ENCODE measurements around the gene INO80D. TPM values are rescaled to one million over a fixed set of nuclear protein-coding genes. Genes with fewer than 3 reads are reported as not detected.
"Not testable (repeated sequence)": the region's sequence is repeated elsewhere in the genome, so short reads cannot be mapped to it uniquely, and the experiment has no call there.

INO80D gene
- total RNA-seq: 25.4 TPM

GRCh38 chr2:206085742-206086445 lies at the start of gene INO80D:
TSS of gene INO80D (minus strand) at chr2:206086174. CDS start at chr2:206063016, 23,158 bp downstream.
- peak; percentile 78 for DNase-seq

GRCh38 chr2:206127656-206128055 lies 41.7 kb upstream of the INO80D start:
- DNase-seq: no peak

- DNase-seq: no peak
These were observed 39.9 kb upstream of the INO80D start for GRCh38 chr2:206125901-206126300.

- DNase-seq: not testable (repeated sequence)
These were observed 36.6 kb upstream of the INO80D start for GRCh38 chr2:206122569-206122968.

GRCh38 chr2:206116278-206116677 lies 30.3 kb upstream of the INO80D start:
- no peak for DNase-seq

GRCh38 chr2:206115026-206115578 lies 29.1 kb upstream of the INO80D start:
- no peak for DNase-seq

- DNase-seq: no peak
These were observed 27.0 kb upstream of the INO80D start for GRCh38 chr2:206112846-206113547.

GRCh38 chr2:206112108-206112507 lies 26.1 kb upstream of the INO80D start:
- DNase-seq: no peak

GRCh38 chr2:206108713-206109112 lies 22.7 kb upstream of the INO80D start:
- no peak for DNase-seq

GRCh38 chr2:206105541-206105940 lies 19.6 kb upstream of the INO80D start:
- no peak for DNase-seq

- no peak for DNase-seq
These were observed 19.1 kb upstream of the INO80D start for GRCh38 chr2:206105038-206105437.

GRCh38 chr2:206098872-206099271 lies 12.9 kb upstream of the INO80D start:
- not testable (repeated sequence) for DNase-seq

GRCh38 chr2:206098471-206098870 lies 12.5 kb upstream of the INO80D start:
- no peak for DNase-seq

GRCh38 chr2:206096876-206097275 lies 10.9 kb upstream of the INO80D start:
- no peak for DNase-seq

- no peak for DNase-seq
These were observed 9.8 kb upstream of the INO80D start for GRCh38 chr2:206095536-206096332.

- no peak for DNase-seq
These were observed 6.3 kb upstream of the INO80D start for GRCh38 chr2:206092297-206092696.

- DNase-seq: no peak
These were observed 2.3 kb upstream of the INO80D start for GRCh38 chr2:206088248-206088647.

GRCh38 chr2:206086716-206087350 lies 859 bp upstream of the INO80D start:
- DNase-seq: no peak

- DNase-seq: peak; percentile 49
These were observed 868 bp downstream of the INO80D start for GRCh38 chr2:206084870-206085741.

GRCh38 chr2:206084439-206084869 lies 1.5 kb downstream of the INO80D start:
- peak; percentile 58 for DNase-seq
